Measurements from ENCODE around the gene ARHGAP45. TPM values are rescaled to one million over a fixed set of nuclear protein-coding genes. Genes with fewer than 3 reads are reported as not detected.

The ARHGAP45 gene
- total RNA-seq, 2 experiments from 2014 or later: 433 to 445 TPM

DNA sequence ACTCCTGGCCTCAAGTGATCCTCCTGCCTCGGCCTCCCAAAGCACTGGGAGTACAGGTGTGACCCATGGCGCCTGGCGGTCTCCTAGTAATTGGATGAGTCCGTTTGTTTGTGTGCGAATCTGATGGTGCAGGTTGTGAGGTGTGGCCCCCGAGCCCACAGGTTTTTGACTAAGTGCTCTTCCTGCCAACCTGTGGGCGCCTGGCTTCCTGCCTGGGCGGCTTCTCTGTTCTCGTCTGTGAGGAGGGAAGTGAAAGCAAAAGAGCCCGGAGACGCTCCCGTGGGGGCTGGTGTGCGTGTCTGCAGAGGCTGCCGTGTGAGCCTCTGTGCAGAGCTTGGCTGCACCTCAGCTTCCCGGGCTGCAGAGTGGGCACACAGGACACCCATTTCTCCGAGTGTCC lies 10.0 kb downstream of the ARHGAP45 start:
- Mint-ChIP-seq H3K4me3 (peak overlapping the region; percentile 85), H3K9me3 (ENCODE audit: insufficient read depth) (no peaks in the 10 kb centered on the region), H3K36me3 (ENCODE audit: low read depth) (peaks cover 85% of the 10 kb centered on the region), H3K27ac (peak overlapping the region; percentile 93), H3K27me3 (ENCODE audit: low read depth) (no peaks in the 10 kb centered on the region), H3K4me1 (ENCODE audit: low read depth) (peaks cover 68% of the 10 kb centered on the region)
- DNase-seq: peak; percentile 98
- ChIA-PET CTCF (interaction anchor here (0.6 to 3.4 kb wide), 3 partner anchors 10 to 13 kb away, joined by 3 to 25 read pairs (median 11); partner anchors contain the start of gene ARHGAP45), POLR2A (interaction anchor here (1.0 to 9.3 kb wide), 5 partner anchors 11 to 57 kb away, joined by 3 to 113 read pairs (median 4); partner anchors contain the start of genes ABCA7 and ARHGAP45)
- peak; percentile 83 for ATAC-seq

DNA sequence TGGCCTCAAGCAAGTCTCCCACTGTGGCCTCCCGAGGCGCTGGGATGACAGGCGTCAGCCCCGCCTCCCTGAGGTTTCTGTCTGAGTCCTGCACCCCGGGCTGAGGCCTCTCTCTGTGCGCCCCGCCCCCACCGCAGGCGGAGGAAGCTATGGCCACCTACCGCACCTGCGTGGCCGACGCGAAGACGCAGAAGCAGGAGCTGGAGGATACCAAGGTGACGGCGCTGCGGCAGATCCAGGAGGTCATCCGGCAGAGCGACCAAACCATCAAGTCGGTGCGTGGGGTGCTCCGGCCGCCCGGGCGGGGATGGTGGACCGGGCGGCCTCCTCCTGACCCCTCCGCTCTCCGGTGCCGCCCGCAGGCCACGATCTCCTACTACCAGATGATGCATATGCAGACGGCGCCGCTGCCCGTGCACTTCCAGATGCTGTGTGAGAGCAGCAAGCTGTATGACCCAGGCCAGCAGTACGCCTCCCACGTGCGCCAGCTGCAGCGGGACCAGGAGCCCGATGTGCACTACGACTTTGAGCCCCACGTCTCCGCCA lies 12.7 kb downstream of the ARHGAP45 start:
- Mint-ChIP-seq H3K4me1 (ENCODE audit: low read depth) (peaks cover 62% of the 10 kb centered on the region), H3K27me3 (ENCODE audit: low read depth) (no peaks in the 10 kb centered on the region), H3K9me3 (ENCODE audit: insufficient read depth) (no peaks in the 10 kb centered on the region), H3K27ac (peak overlapping the region; percentile 93), H3K36me3 (ENCODE audit: low read depth) (peaks cover 80% of the 10 kb centered on the region), H3K4me3 (peak overlapping the region; percentile 85)
- CTCF ChIA-PET: interaction anchor here (0.7 to 3.0 kb wide), 6 partner anchors 11 to 96 kb away, joined by 3 to 16 read pairs (median 4); partner anchors contain the start of genes ARHGAP45 and WDR18
- POLR2A ChIA-PET: interaction anchor here (0.7 to 9.3 kb wide), 8 partner anchors 8 to 189 kb away, joined by 3 to 113 read pairs (median 4); partner anchors contain the start of gene ARHGAP45
- DNase-seq (peak; percentile 90), ATAC-seq (no peak)

DNA sequence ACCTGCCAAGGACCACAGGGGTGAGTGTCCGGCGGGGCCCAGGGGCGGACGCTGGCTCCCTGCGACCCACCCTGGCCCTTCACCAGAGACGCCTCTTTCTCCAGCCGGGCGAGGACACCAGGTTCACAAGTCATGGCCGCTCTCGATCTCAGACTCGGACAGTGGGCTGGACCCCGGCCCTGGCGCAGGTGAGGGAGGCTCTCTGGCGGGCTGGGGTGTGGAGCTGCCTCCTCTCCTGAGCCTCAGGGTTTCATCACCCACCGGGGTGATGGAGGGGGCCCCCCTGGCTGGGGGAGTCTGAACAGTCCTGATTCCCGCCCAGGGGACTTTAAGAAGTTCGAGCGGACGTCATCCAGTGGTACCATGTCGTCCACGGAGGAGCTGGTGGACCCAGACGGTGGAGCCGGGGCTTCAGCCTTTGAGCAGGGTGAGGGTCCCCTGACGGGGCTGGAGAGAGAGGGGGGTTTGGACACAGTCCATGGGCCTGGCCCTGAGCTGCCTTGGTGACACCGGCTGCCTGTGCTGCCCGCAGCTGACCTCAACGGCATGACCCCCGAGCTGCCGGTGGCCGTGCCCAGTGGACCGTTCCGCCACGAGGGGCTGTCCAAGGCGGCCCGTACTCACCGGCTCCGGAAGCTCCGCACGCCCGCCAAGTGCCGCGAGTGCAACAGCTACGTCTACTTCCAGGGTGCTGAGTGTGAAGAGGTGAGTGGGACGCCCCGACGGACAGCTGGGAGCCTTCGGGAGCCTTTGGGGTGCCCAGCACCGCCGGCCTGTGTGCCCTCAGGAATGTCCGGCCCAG lies 13.6 kb downstream of the ARHGAP45 start:
- Mint-ChIP-seq H3K9me3 (ENCODE audit: insufficient read depth) (no peaks in the 10 kb centered on the region), H3K4me3 (peak overlapping the region; percentile 25), H3K36me3 (ENCODE audit: low read depth) (peaks cover 84% of the 10 kb centered on the region), H3K4me1 (ENCODE audit: low read depth) (peaks cover 66% of the 10 kb centered on the region), H3K27me3 (ENCODE audit: low read depth) (no peaks in the 10 kb centered on the region), H3K27ac (peak overlapping the region; percentile 67)
- POLR2A ChIA-PET: interaction anchor here (0.8 to 9.3 kb wide), 6 partner anchors 8 to 96 kb away, joined by 3 to 113 read pairs (median 6); partner anchors contain the start of gene ARHGAP45
- CTCF ChIA-PET: interaction anchor here (0.7 to 3.0 kb wide), 7 partner anchors 10 to 97 kb away, joined by 3 to 16 read pairs (median 3); partner anchors contain the start of genes ARHGAP45 and WDR18
- DNase-seq (no peak), ATAC-seq (no peak)

DNA sequence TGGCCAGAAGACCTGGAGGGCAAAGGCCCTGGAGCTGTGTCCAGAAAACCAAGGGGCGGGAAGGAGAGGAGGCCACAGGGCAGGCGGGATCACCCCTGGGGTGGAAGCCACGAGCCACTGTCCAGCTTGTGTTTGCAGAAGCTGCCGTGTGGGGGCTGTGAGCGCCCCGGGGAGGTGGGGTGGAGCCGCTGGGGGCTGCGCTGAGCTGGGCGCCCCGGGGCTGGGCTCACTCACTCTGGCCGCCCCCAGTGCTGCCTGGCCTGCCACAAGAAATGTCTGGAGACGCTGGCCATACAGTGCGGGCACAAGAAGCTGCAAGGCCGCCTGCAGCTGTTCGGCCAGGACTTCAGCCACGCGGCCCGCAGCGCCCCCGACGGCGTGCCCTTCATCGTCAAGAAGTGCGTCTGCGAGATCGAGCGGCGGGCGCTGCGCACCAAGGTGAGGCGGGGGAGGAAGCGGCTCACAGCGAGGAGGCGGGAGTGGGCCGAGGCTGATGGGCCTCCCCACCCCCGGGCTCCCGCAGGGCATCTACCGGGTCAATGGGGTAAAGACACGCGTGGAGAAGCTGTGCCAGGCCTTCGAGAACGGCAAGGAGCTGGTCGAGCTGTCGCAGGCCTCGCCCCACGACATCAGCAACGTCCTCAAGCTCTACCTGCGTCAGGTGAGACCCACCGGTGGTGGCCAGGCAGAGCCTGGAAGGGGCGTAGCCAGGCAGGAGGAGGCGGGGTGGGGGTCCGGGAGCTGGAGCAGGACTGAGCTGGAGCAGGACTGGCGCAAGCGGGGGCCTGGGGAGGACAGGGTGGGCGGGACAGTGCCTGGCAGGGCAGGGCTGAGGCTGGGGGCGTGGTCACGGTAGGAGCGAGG lies 14.6 kb downstream of the ARHGAP45 start:
- H3K27me3 Mint-ChIP-seq (ENCODE audit: low read depth): no peaks in the 10 kb centered on the region
- POLR2A ChIA-PET: interaction anchor here (0.8 to 9.3 kb wide), 5 partner anchors 7 to 188 kb away, joined by 3 to 113 read pairs (median 6); partner anchors contain the start of genes ARHGAP45 and CIRBP
- CTCF ChIA-PET: interaction anchor here (1.2 to 1.6 kb wide), 3 partner anchors 9 to 54 kb away, joined by 3 to 6 read pairs (median 4); no protein-coding TSS in a partner anchor
- peaks cover 65% of the 10 kb centered on the region for H3K4me1 Mint-ChIP-seq (ENCODE audit: low read depth)
- ATAC-seq (no peak), DNase-seq (no peak)
- H3K4me3 Mint-ChIP-seq: no peak overlapping the region
- H3K36me3 Mint-ChIP-seq (ENCODE audit: low read depth): peaks cover 81% of the 10 kb centered on the region
- peak overlapping the region; percentile 78 for H3K27ac Mint-ChIP-seq
- H3K9me3 Mint-ChIP-seq (ENCODE audit: insufficient read depth): no peaks in the 10 kb centered on the region

DNA sequence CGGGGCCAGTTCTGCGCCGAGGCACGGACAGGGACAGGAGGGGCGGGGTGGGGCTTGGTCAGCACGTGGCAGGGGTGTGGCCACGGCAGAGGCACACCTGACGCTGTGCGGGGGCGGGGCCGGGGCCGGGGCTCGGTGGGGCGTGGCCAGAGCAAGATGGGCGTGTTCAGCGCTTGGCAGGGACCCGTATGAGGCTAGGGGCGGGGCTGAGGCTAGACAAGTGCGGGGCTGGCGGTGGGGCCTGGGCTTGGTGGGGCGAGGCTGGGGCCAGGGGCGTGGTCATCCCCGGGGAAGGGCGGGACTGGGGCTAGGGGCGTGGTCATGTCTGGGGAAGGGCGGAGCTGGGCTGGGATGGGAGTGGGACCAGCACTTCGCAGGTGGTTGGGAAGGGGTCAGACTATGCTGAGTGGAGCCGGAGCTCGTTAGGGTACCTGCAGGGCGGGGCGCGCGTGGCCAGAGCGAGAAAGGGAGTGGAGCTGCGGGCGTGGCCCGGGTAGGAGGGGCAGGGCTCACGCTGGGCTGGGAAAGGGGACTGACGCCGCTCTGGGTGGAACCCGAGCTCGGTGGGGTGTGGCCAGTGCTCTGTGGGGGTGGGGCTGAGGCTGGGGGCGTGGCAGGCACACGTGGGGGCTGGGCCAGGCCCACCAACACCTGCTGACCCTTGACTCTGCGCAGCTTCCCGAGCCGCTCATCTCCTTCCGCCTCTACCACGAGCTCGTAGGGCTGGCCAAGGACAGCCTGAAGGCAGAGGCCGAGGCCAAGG lies 15.4 kb downstream of the ARHGAP45 start:
- no peaks in the 10 kb centered on the region for H3K27me3 Mint-ChIP-seq (ENCODE audit: low read depth)
- no peak overlapping the region for H3K4me3 Mint-ChIP-seq
- CTCF ChIA-PET: interaction anchor here (1.5 to 1.6 kb wide), 2 partner anchors 8 to 18 kb away, joined by 4 to 6 read pairs; no protein-coding TSS in a partner anchor
- peak overlapping the region; percentile 78 for H3K27ac Mint-ChIP-seq
- DNase-seq (peak; percentile 93), ATAC-seq (peak; percentile 73)
- peaks cover 66% of the 10 kb centered on the region for H3K4me1 Mint-ChIP-seq (ENCODE audit: low read depth)
- peaks cover 74% of the 10 kb centered on the region for H3K36me3 Mint-ChIP-seq (ENCODE audit: low read depth)
- no peaks in the 10 kb centered on the region for H3K9me3 Mint-ChIP-seq (ENCODE audit: insufficient read depth)
- POLR2A ChIA-PET: interaction anchor here (0.6 to 9.3 kb wide), 6 partner anchors 6 to 187 kb away, joined by 3 to 113 read pairs (median 4); partner anchors contain the start of genes ARHGAP45 and CIRBP

DNA sequence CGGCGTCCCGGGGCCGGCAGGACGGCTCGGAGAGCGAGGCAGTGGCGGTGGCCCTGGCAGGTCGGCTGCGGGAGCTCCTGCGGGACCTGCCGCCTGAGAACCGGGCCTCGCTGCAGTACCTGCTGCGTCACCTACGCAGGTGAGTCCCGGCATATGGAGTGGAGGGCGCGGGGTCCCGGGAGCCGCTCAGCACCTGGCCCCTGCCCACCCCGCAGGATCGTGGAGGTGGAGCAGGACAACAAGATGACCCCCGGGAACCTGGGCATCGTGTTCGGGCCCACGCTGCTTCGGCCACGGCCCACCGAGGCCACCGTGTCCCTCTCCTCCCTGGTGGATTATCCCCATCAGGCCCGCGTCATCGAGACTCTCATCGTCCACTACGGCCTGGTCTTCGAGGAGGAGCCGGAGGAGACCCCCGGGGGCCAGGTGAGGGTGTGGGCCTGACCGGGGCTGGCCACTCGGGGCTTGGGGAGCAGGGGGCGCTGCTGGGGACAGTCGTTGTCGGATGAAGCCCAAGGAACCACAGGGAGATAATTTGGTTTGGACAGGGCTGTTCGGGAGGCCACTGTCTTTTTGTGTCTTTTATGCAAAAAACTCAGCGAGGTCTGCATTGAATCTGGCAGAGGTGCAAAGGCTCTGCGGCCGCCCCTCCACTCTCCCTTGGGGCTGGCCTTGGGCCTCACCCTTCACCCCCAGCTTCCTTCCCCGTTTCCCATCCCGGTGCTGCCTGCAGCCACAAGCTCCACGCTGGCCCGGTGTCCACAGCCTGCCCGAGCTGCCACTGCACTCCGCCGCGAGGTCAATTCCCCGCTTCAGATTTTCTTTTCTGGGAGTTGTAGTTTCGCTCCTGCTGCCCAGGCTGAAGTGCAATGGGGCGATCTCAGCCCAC lies 16.2 kb downstream of the ARHGAP45 start:
- peaks cover 70% of the 10 kb centered on the region for H3K4me1 Mint-ChIP-seq (ENCODE audit: low read depth)
- H3K27ac Mint-ChIP-seq: no peak overlapping the region
- CTCF ChIA-PET: interaction anchor here (1.5 to 1.6 kb wide), 2 partner anchors 8 to 18 kb away, joined by 4 to 6 read pairs; no protein-coding TSS in a partner anchor
- DNase-seq (no peak), ATAC-seq (no peak)
- POLR2A ChIA-PET: interaction anchor here (0.6 to 9.3 kb wide), 4 partner anchors 7 to 17 kb away, joined by 3 to 113 read pairs (median 6); partner anchors contain the start of gene ARHGAP45
- no peaks in the 10 kb centered on the region for H3K9me3 Mint-ChIP-seq (ENCODE audit: insufficient read depth)
- no peak overlapping the region for H3K4me3 Mint-ChIP-seq
- peaks cover 73% of the 10 kb centered on the region for H3K36me3 Mint-ChIP-seq (ENCODE audit: low read depth)
- H3K27me3 Mint-ChIP-seq (ENCODE audit: low read depth): no peaks in the 10 kb centered on the region

DNA sequence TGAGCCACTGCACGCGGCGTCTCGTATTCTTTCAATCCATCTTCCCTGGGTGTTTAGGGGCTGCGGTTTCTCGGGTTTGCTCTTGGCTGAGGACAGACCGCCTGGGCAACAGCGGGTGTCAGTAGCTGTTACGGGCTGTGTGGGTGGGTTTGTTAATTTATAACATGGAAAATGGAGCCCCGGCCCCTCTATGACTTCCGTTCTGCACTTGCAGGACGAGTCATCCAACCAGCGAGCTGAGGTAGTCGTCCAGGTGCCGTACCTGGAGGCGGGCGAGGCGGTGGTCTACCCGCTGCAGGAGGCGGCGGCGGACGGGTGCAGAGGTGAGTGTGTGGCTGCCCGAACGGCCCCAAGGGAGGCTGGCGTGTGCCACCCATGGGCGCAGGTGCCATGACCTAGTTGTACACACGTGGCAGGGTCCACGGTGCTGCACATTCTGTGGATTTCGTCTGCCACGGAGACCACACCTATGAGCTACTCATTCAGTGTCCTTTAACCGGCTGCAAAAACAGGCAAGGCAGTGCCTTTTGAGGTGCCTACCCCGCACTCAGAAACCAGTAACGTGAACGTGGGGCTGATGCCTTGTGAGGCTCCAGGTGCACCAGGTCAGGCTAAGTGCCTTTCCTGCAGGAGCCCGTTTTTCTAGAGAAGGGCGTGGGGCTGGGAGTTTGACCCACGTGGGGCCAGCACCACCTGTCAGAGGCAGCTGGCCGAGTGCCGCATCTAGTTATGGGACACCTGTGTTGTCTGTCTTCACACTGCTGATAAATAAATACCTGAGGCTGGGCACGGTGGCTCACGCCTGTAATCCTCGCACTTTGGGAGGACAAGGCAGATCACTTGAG lies 17.3 kb downstream of the ARHGAP45 start:
- Mint-ChIP-seq H3K9me3 (ENCODE audit: insufficient read depth) (no peaks in the 10 kb centered on the region), H3K4me1 (ENCODE audit: low read depth) (peaks cover 81% of the 10 kb centered on the region), H3K27me3 (ENCODE audit: low read depth) (no peaks in the 10 kb centered on the region), H3K27ac (peak overlapping the region; percentile 70), H3K36me3 (ENCODE audit: low read depth) (peaks cover 67% of the 10 kb centered on the region), H3K4me3 (no peak overlapping the region)
- CTCF ChIA-PET: no interaction called here
- POLR2A ChIA-PET: interaction anchor here (0.8 to 7.4 kb wide), 8 partner anchors 6 to 117 kb away, joined by 3 to 103 read pairs (median 4); partner anchors contain the start of gene WDR18
- DNase-seq (no peak), ATAC-seq (no peak)

DNA sequence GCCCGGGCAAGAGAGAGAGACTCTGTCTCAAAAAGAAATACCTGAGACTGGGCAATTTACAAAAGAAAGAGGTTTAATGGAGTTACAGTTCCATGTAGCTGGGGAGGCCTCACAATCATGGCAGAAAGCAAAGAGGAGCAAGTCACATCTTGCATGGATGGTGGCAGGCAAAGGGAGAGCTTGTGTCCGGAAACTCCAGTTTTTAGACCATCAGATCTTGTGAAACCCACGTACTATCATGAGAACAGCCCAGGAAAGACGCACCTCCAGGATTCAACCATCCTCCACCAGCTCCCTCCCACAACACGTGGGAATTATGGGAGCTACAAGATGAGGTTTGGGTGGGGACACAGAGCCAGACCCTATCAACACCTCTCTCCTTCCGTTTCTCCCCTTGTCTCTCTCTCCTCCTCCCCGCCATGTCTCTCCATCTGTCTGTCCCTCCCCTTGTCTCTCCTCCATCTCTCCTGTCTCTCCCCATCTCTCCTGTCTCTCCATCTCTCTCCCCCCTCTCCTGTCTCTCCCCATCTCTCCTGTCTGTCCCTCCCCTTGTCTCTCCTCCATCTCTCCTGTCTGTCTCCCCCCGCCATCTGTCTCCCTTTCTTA lies 18.2 kb downstream of the ARHGAP45 start:
- ATAC-seq (no peak), DNase-seq (no peak)
- Mint-ChIP-seq H3K4me3 (no peak overlapping the region), H3K4me1 (ENCODE audit: low read depth) (peaks cover 81% of the 10 kb centered on the region), H3K9me3 (ENCODE audit: insufficient read depth) (no peaks in the 10 kb centered on the region), H3K36me3 (ENCODE audit: low read depth) (peaks cover 58% of the 10 kb centered on the region), H3K27me3 (ENCODE audit: low read depth) (no peaks in the 10 kb centered on the region), H3K27ac (peak overlapping the region; percentile 77)
- ChIA-PET CTCF (interaction anchor here (3.7 kb wide), 1 partner anchor 18 kb away, joined by 17 read pairs; the partner anchor contains the start of gene ARHGAP45), POLR2A (interaction anchor here (0.8 to 7.4 kb wide), 9 partner anchors 7 to 116 kb away, joined by 3 to 103 read pairs (median 4); partner anchors contain the start of genes POLR2E and WDR18)

All from activated CD8-positive, alpha-beta T cell treated with anti-CD3 and anti-CD28 coated beads, Interleukin-2, amount 10 ng/mL, durations not matched to agents 7 days and 5 days (primary cell).